NCI-H446 treated with DMSO at 0.1 percent for 48 hours (cell line): ENCODE results near the gene C16orf82.

Source experiments
- DNase-seq: peaks from one replicate; lab custom pipeline; 2025; lab: John Stamatoyannopoulos, UW

C16orf82 gene

GRCh38 chr16:27088216-27088615 lies 21.5 kb downstream of the C16orf82 start:
- no peak for DNase-seq

- no peak for DNase-seq
Measured at GRCh38 chr16:27096375-27096774, 29.6 kb downstream of the C16orf82 start.

DNA sequence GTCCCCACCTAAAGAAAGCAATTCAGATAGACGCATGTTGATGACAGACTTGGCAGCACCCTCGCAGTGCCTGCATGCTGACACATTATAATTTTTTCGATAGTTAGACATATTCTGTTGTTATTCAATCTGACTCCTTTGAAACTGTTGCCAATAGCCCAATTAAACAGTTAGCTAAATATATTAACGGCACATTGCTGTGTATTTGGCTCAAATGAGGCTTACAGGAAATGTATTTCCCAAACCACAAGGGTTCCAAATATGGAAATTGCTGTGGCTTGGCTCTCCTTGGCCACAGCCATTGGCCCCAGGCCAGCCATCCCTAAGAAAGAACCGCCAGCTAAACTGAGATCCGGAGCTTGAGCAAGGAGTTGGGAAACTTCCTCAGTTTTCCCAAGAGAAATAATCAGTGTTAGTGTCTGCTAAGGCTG lies 31.1 kb downstream of the C16orf82 start:
- no peak for DNase-seq

- DNase-seq: no peak
Measured at GRCh38 chr16:27098366-27099049, 31.8 kb downstream of the C16orf82 start.

- DNase-seq: no peak
Measured at GRCh38 chr16:27102701-27103575, 36.2 kb downstream of the C16orf82 start.

DNA sequence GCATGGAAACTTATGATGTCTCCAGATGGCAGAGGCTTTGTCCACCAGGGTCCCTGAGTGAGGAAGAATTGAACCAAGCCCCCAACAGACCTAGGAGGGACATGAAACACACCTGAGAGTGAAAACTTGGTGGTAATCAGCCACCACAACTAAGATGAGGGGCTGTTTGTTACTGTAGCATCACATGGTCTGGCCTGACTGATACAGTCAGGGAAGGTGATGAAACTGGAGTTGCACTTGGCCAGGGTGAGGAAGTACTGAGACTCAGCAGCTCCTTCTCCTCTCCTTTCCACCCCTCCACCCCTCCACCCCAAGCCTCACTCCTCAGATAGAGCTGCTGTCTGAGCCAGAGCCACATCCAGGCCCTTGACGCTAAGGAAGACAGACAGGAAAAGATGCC lies 37.2 kb downstream of the C16orf82 start:
- DNase-seq: no peak

DNA sequence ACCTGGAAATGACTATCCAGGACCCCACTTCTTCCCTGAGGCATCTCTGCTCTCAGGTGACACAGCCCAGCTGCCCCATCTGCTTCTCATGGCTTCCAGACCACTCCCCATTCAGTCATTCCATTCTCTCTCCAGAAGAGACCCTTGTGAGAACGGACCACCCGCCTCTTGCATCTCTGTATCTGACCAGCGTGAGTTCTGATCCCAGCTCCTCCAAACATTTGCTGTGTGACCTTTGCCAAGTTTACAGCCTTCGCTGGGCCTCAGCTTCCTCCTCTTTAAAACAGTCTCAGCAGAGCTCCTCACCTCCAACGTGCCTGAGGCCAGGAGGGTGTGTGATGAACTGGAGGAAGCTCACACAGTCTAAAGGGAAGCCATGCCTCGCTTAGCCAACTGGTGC lies 39.6 kb downstream of the C16orf82 start:
- DNase-seq: no peak

DNA sequence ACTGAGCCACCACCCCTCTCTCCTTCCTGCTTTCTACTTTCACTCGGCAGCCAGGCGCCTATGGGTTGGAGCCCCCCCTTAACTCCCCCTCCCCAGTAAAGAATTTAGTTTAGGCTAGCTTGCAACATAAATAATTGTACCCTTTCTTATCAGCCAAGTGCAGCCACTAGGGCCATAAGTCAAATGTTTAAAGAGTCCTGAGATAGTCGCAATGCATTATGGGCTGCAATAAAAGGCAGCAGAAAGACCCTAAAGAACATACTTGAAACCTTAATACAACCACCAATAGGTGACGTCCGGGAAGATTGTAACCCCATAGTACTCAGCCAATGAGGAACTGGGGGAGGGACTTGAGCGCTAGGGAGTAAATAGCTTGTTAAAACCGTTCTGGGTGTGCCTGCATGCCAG lies 40.5 kb downstream of the C16orf82 start:
- DNase-seq: no peak

GRCh38 chr16:27108051-27108770 lies 41.5 kb downstream of the C16orf82 start:
- no peak for DNase-seq

DNA sequence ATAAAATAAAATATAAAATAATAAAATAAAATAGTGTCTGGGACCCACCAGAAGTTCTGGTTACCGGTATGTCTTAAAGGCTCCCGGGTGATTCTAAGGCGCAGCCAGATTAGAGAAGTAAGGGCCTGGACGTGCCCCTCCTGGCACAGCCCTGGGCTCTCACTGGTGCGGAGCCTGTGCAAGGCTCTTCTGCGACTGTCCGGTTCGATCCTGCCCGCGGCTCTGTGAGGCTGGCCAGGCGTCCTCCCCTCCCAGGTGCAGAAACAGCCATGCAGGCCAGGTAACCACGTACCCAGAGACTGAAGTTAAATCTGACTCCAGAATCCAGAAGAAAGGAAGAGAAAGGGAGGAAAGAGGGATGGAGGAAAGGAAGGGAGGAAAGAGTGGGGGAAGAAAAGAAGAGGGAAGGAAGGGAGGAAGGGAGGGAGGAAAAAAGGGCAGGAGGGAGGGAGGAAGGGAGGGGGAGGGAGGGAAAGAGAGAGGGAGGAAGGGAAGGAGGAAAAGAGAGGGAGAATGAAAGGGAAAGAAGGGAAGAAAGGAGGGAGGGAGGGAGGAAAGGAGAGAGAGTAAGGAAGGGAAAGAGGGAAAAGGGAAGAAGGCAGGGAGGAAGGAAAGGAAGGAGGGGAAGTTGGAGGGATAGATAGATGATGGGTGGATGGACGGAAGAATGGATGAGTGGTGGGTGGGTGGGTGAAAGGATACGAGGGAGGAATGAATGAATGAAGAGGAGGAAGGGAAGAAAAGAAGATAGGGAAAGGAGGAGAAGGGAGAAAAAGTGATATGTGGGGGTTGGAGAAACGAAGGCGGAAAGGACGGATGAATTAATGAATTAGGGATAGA lies 42.3 kb downstream of the C16orf82 start:
- DNase-seq: no peak

DNA sequence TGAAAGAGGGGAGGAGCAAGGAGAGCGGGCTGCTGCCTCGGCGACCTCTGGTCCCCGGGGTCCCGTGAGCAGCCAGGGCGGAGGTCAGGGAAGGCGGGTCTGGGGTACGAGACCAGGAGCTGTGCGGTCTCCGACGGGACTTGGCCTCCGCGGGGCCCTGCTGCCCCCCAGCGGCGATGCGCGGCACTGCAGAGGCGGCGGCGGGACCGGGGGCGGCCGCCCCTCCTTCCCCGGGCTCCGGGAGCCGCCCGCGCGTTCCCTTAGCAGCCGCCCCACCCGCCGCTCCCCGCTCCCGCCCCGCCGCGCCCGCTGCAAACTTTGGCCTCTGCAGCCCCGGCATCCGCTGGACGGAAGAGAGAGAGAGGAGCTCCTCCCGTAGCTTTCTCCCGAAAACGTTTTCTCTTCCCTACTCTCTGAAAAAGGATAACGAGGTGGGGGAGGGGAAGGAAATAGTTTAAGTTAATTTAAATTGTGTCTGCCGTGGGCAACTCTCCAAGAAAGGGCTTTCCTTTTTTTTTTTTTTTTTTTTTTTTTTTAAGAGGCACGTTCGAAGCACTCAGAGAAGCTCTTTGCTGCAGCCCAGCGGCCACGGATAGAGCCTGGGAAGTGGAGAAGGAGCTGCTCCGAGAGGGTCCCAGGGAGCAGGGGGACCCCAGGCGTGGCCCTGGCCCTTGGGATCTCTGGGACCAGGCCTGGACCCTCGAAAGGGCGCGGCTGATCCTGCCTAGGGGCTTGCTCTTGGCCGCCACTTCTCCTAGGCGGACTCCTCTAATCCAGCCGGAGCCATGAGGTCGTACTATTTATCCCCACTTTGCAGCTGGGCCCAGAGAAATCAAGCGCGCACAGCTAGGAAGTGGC lies 43.2 kb downstream of the C16orf82 start:
- DNase-seq: no peak

GRCh38 chr16:27110524-27110896 lies 43.8 kb downstream of the C16orf82 start:
- no peak for DNase-seq

- no peak for DNase-seq
Measured at GRCh38 chr16:27111486-27111885, 44.8 kb downstream of the C16orf82 start.

DNA sequence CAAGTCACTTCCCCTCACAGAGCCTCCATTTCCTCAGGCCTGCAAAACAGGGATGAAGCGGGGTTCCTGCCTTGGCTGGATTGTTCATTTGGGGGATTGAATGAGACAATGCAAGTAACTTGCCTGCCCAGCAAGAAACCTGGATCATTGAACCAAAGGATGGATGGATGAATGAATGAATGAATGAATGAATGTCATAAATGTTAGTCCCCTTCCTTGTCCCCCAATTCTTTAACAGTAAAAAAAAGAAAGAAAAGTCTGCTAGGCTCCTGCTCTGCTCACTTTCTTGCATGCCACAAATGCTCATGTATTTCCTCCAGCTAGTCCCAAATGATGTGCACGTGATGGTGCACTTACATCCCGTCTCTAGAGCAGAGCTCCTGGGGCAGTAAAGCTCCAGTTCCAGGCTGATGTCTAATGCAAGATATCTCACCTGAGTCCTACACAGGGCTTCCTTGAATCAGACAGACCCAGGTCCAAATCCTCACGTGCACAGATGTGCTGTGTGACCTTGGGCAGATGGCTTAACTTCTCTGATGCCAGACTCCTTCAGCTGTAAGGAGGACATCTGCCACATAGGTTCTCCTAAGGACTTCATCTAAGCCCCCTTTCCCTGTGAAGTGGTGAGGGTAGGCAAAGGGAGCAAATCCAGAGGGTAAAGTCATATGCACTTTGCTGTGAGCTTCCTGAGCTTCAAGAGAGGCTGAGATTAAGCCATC lies 45.5 kb downstream of the C16orf82 start:
- no peak for DNase-seq

GRCh38 chr16:27113341-27113841 lies 46.7 kb downstream of the C16orf82 start:
- DNase-seq: no peak

DNA sequence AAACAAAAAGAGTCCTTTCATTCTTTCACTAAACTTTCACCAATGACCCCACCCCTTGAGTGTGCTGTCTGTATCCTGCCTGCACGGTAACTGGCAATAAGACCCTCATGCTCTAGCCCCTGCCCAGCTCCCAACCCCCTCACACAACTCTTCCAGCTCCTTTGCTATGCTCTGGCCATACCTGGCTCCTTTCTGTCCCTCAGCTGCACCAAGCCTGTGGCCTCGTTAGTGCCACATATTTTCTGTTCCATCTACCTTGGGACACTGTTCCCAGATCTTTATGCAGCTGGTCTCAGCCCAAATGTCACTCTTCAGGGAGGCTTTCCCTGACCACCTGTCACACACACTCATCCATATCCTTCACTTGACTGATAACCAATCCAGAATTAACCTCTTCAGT lies 47.3 kb downstream of the C16orf82 start:
- DNase-seq: no peak

- DNase-seq: no peak
Measured at GRCh38 chr16:27118526-27118925, 51.8 kb downstream of the C16orf82 start.
